ENCODE data around the gene CPNE5. TPM values are rescaled to one million over a fixed set of nuclear protein-coding genes. Genes with fewer than 3 reads are reported as not detected.
A peak's percentile ranks its signal among the peaks of the same experiment; 100 is the strongest.

Gene CPNE5
- total RNA-seq, 1 donor from 2014 or later, result 2.3 TPM

GRCh38 chr6:36852481-36853147 lies 13.4 kb upstream of the CPNE5 start:
- H3K4me1 ChIP-seq, result peaks cover 23% of the 10 kb centered on the region
- no peaks in the 10 kb centered on the region for H3K27me3 ChIP-seq
- no peak overlapping the region for H3K4me3 ChIP-seq
- no peak for ATAC-seq
- no peak for TF ChIP-seq CTCF (IDR thresholded peaks at IDR 0.05)
- H3K27ac ChIP-seq, result peak overlapping the region; percentile 8
- intact Hi-C loops (cut with DNase I), result no loop called here
- H3K36me3 ChIP-seq, result peaks cover 17% of the 10 kb centered on the region
- no peaks in the 10 kb centered on the region for H3K9me3 ChIP-seq
- DNase-seq, result no peak

- no peak overlapping the region for H3K27ac ChIP-seq
- intact Hi-C loops (cut with DNase I), result no loop called here
- TF ChIP-seq CTCF (IDR thresholded peaks at IDR 0.05), result no peak
- H3K27me3 ChIP-seq, result no peaks in the 10 kb centered on the region
- no peaks in the 10 kb centered on the region for H3K9me3 ChIP-seq
- no peak for DNase-seq
- H3K4me1 ChIP-seq, result peaks cover 23% of the 10 kb centered on the region
- H3K36me3 ChIP-seq, result peaks cover 17% of the 10 kb centered on the region
- no peak for ATAC-seq
- no peak overlapping the region for H3K4me3 ChIP-seq
Measured at GRCh38 chr6:36851626-36852025, 12.4 kb upstream of the CPNE5 start.

GRCh38 chr6:36851149-36851614 lies 11.9 kb upstream of the CPNE5 start:
- Histone ChIP-seq H3K4me1 (peaks cover 23% of the 10 kb centered on the region), H3K27me3 (no peaks in the 10 kb centered on the region), H3K9me3 (no peaks in the 10 kb centered on the region), H3K4me3 (no peak overlapping the region), H3K27ac (no peak overlapping the region), H3K36me3 (peaks cover 17% of the 10 kb centered on the region)
- intact Hi-C loops (cut with DNase I), result no loop called here
- peak; percentile 78 for TF ChIP-seq CTCF (IDR thresholded peaks at IDR 0.05)
- peak; percentile 56 for ATAC-seq
- no peak for DNase-seq

GRCh38 chr6:36850021-36850420 lies 10.8 kb upstream of the CPNE5 start:
- Histone ChIP-seq H3K4me3 (no peak overlapping the region), H3K36me3 (peaks cover 8% of the 10 kb centered on the region), H3K27me3 (no peaks in the 10 kb centered on the region), H3K9me3 (no peaks in the 10 kb centered on the region), H3K4me1 (peaks cover 23% of the 10 kb centered on the region), H3K27ac (no peak overlapping the region)
- ATAC-seq, result no peak
- TF ChIP-seq CTCF (IDR thresholded peaks at IDR 0.05), result no peak
- DNase-seq, result no peak
- intact Hi-C loops (cut with DNase I), result no loop called here

GRCh38 chr6:36848658-36849441 lies 9.6 kb upstream of the CPNE5 start:
- Histone ChIP-seq H3K27me3 (no peaks in the 10 kb centered on the region), H3K36me3 (no peaks in the 10 kb centered on the region), H3K4me3 (peak overlapping the region; percentile 18), H3K9me3 (no peaks in the 10 kb centered on the region), H3K27ac (no peak overlapping the region), H3K4me1 (peaks cover 23% of the 10 kb centered on the region)
- DNase-seq (peak; percentile 86), ATAC-seq (peak; percentile 86)
- no peak for TF ChIP-seq CTCF (IDR thresholded peaks at IDR 0.05)
- intact Hi-C loops (cut with DNase I), result loop anchor here (5.0 kb wide), 1 partner anchor 82 kb away; no protein-coding TSS in a partner anchor
